ENCODE results near the gene SIPA1.

The SIPA1 gene

DNA sequence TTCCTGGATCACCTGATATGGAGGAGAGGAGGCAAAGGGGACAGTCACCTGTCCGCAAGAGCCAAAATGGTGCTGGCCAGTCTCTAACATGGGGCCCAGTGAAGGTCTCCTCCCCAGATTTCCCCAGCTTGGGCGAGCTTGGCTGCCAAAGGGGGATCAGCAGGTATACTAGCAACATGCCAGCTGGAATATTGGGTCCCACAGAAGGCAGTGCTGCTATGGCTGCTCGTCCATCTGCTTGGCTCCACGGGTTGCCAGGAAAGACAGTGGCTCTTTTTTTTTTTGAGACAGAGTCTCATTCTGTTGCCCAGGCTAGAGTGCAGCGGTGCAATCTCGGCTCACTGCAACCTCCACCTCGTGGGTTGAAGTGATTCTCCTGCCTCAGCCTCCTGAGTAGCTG, 61.4 kb downstream of the SIPA1 start:
- no peaks in the 10 kb centered on the region for H3K79me2 ChIP-seq (ENCODE audit: insufficient read depth, low read length)
- TF ChIP-seq CTCF (IDR thresholded peaks at IDR 0.05; ENCODE audit: low read length), result no peak
- TF ChIP-seq EZH2 (IDR thresholded peaks at IDR 0.05; ENCODE audit: borderline replicate concordance, low read length), result no peak
- H3K36me3 ChIP-seq (ENCODE audit: insufficient read depth, low read length), result no peaks in the 10 kb centered on the region; the same call in 1 of the 2 replicates
- H4K20me1 ChIP-seq (ENCODE audit: insufficient read depth, low read length), result no peaks in the 10 kb centered on the region
- H3K4me3 ChIP-seq (ENCODE audit: low read depth, low read length, poor library complexity, severe bottlenecking), result no peak overlapping the region
- H3K9me3 ChIP-seq (ENCODE audit: low read length), result no peaks in the 10 kb centered on the region; the same call in 1 of the 2 replicates
- no peaks in the 10 kb centered on the region for H3F3A ChIP-seq (ENCODE audit: insufficient read depth, low read length)
- H3K27ac ChIP-seq (ENCODE audit: low read depth, low read length, poor library complexity, severe bottlenecking), result no peak overlapping the region
- H3K27me3 ChIP-seq (ENCODE audit: insufficient read depth, low read length), result peaks cover 7% of the 10 kb centered on the region; the same call in 1 of the 2 replicates
- H2AFZ ChIP-seq (ENCODE audit: low read length), result no peak overlapping the region
- no peak overlapping the region for H3K4me2 ChIP-seq (ENCODE audit: low read length)
- no peaks in the 10 kb centered on the region for H3K9me2 ChIP-seq (ENCODE audit: low read depth, low read length)
- no peak overlapping the region for H3K9ac ChIP-seq (ENCODE audit: low read length)
- H3K4me1 ChIP-seq (ENCODE audit: insufficient read depth, low read length, severe bottlenecking), result peaks cover 9% of the 10 kb centered on the region

DNA sequence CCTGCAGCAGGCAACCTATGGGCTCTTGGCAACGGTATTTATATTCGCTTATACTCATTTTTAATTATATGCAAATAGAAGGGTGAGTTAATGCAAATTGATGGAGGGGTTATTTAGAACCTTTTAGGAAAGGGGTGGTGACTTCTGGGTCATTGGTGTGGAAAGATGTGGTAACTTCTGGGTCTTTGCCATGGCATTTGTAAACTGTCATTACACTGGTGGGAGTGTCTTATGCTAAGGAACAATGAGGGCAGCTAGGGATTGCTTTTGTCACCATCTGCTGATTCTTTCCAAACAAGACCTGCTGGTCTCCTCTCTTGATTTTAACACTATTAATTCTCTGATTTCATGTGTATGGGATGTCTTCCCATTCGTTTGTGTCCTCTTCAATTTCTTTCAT, 62.5 kb downstream of the SIPA1 start:
- Histone ChIP-seq H3K4me2 (ENCODE audit: low read length) (no peak overlapping the region), H4K20me1 (ENCODE audit: insufficient read depth, low read length) (no peaks in the 10 kb centered on the region), H3K9me2 (ENCODE audit: low read depth, low read length) (no peaks in the 10 kb centered on the region), H3K27ac (ENCODE audit: low read depth, low read length, poor library complexity, severe bottlenecking) (no peak overlapping the region), H3K4me1 (ENCODE audit: insufficient read depth, low read length, severe bottlenecking) (peaks cover 9% of the 10 kb centered on the region), H3F3A (ENCODE audit: insufficient read depth, low read length) (no peaks in the 10 kb centered on the region), H3K27me3 (ENCODE audit: insufficient read depth, low read length) (peaks cover 7% of the 10 kb centered on the region; the same call in 1 of the 2 replicates), H3K4me3 (ENCODE audit: low read depth, low read length, poor library complexity, severe bottlenecking) (no peak overlapping the region), H3K9ac (ENCODE audit: low read length) (no peak overlapping the region), H3K9me3 (ENCODE audit: low read length) (no peaks in the 10 kb centered on the region; the same call in 1 of the 2 replicates), H3K79me2 (ENCODE audit: insufficient read depth, low read length) (no peaks in the 10 kb centered on the region), H3K36me3 (ENCODE audit: insufficient read depth, low read length) (no peaks in the 10 kb centered on the region; the same call in 1 of the 2 replicates), H2AFZ (ENCODE audit: low read length) (no peak overlapping the region)
- TF ChIP-seq CTCF (IDR thresholded peaks at IDR 0.05; ENCODE audit: low read length) (no peak), EZH2 (IDR thresholded peaks at IDR 0.05; ENCODE audit: borderline replicate concordance, low read length) (no peak)

Data from OCI-LY1 (cell line).